Neuronal stem cell (in vitro differentiated cells): ENCODE measurements around the gene RUNX2.
"Not testable (repeated sequence)": the region's sequence is repeated elsewhere in the genome, so short reads cannot be mapped to it uniquely, and the experiment has no call there.

Experiments used
- DNase-seq: peaks from one replicate; pipeline ENCODE4 v3.0.0-alpha.2; 2013; ENCODE audit warnings: low spot score
- H2AFZ ChIP-seq: one replicate; pipeline ENCODE4 v1.6.1; 2013; ENCODE audit warnings: mild to moderate bottlenecking, low read length, inconsistent platforms
- H2AK5ac ChIP-seq: 2 replicates; pipeline ENCODE4 v1.6.1; 2013; ENCODE audit warnings: low read depth, mild to moderate bottlenecking, inconsistent platforms, low read length, moderate library complexity, mixed read lengths
- H2BK120ac ChIP-seq: 2 replicates; pipeline ENCODE4 v1.6.1; 2013; ENCODE audit warnings: low read depth, mild to moderate bottlenecking, inconsistent platforms, low read length, moderate library complexity, mixed read lengths
- H2BK12ac ChIP-seq: one replicate; pipeline ENCODE4 v1.6.1; 2013; ENCODE audit warnings: low read length, inconsistent platforms
- H2BK15ac ChIP-seq: 2 replicates; pipeline ENCODE4 v1.6.1; 2013; ENCODE audit warnings: mild to moderate bottlenecking, low read length, inconsistent platforms, mixed read lengths
- H2BK5ac ChIP-seq: one replicate; pipeline ENCODE4 v1.6.1; 2013; ENCODE audit warnings: inconsistent platforms, mild to moderate bottlenecking, low read length, moderate library complexity
- H3K14ac ChIP-seq: one replicate; pipeline ENCODE4 v1.6.1; 2013; ENCODE audit warnings: low read length, inconsistent platforms
- H3K18ac ChIP-seq: 2 replicates; pipeline ENCODE4 v1.6.1; 2013; ENCODE audit warnings: low read length, inconsistent platforms
- H3K23ac ChIP-seq: 2 replicates; pipeline ENCODE4 v1.6.1; 2013; ENCODE audit warnings: low read depth, mild to moderate bottlenecking, mixed read lengths, low read length, inconsistent platforms; ENCODE audit not compliant: poor library complexity
- H3K27ac ChIP-seq: replicated peaks from 3 replicates; pipeline ENCODE4 v1.5.1; 2013; ENCODE audit warnings: low read length, inconsistent platforms
- H3K27me3 ChIP-seq, 3 experiments: 2 replicates each; pipeline ENCODE4 v1.6.1; 2013; ENCODE audit warnings: low read length in 3 of 3, mild to moderate bottlenecking in 2 of 3, inconsistent platforms in 1 of 3, low read depth in 1 of 3, mixed read lengths in 1 of 3, moderate library complexity in 1 of 3; ENCODE audit not compliant: control insufficient read depth in 3 of 3, insufficient read depth in 3 of 3
- H3K36me3 ChIP-seq, 2 donors: replicated peaks in 1 of 2; 2 replicates each; pipeline ENCODE4 v1.6.1; 2013; ENCODE audit warnings: low read length in 2 of 2; ENCODE audit not compliant: control insufficient read depth in 2 of 2, insufficient read depth in 2 of 2
- H3K4ac ChIP-seq: 2 replicates; pipeline ENCODE4 v1.6.1; 2013; ENCODE audit warnings: inconsistent platforms, mild to moderate bottlenecking, low read length, moderate library complexity
- H3K4me1 ChIP-seq, 2 donors: 1 replicate in 1 of 2; 2 replicates in 1 of 2; pipeline ENCODE4 v1.6.1; 2013; ENCODE audit warnings: low read length in 2 of 2, low read depth in 1 of 2; ENCODE audit not compliant: control insufficient read depth in 2 of 2, insufficient read depth in 1 of 2
- H3K4me2 ChIP-seq: one replicate; pipeline ENCODE4 v1.6.1; 2013; ENCODE audit warnings: mild to moderate bottlenecking, low read length, inconsistent platforms; ENCODE audit not compliant: insufficient read depth, poor library complexity, severe bottlenecking
- H3K4me3 ChIP-seq, 2 donors: 2 replicates each; pipeline ENCODE4 v1.5.1; 2013; ENCODE audit warnings: low read length in 2 of 2, mild to moderate bottlenecking in 2 of 2, inconsistent platforms in 1 of 2, moderate library complexity in 1 of 2
- H3K79me1 ChIP-seq: one replicate; pipeline ENCODE4 v1.6.1; 2013; ENCODE audit warnings: low read depth, mild to moderate bottlenecking, inconsistent platforms, low read length, moderate library complexity
- H3K9ac ChIP-seq: one replicate; pipeline ENCODE4 v1.6.1; 2013; ENCODE audit warnings: mild to moderate bottlenecking, low read depth, low read length, inconsistent platforms; ENCODE audit not compliant: poor library complexity
- H3K9me3 ChIP-seq, 2 donors: replicated peaks in 1 of 2; 2 replicates each; pipeline versions ENCODE3 to v1.6.1; 2013; ENCODE audit warnings: low read length in 2 of 2, mild to moderate bottlenecking in 2 of 2, inconsistent platforms in 1 of 2, low read depth in 1 of 2, mixed read lengths in 1 of 2, moderate library complexity in 1 of 2; ENCODE audit not compliant: control insufficient read depth in 2 of 2, insufficient read depth in 1 of 2
- H4K8ac ChIP-seq: one replicate; pipeline ENCODE4 v1.6.1; 2013; ENCODE audit warnings: low read depth, mild to moderate bottlenecking, inconsistent platforms, low read length, moderate library complexity
- H4K91ac ChIP-seq: one replicate; pipeline ENCODE4 v1.6.1; 2013; ENCODE audit warnings: low read length, low read depth, mild to moderate bottlenecking, inconsistent platforms; ENCODE audit not compliant: poor library complexity
- WGBS, 2 donors: extraction: QIAGEN DNeasy Blood & Tissue Kit; methylation state at CpG; one replicate each; pipeline ENCODE4 v1.1.7; 2013; ENCODE audit warnings: missing lambda C conversion rate in 2 of 2, mixed read lengths in 1 of 2; ENCODE audit not compliant: insufficient read length in 2 of 2, insufficient replicate concordance in 1 of 2; ENCODE audit errors: extremely low coverage in 2 of 2; 5-methylcytosine and 5-hydroxymethylcytosine counted together

RUNX2 gene

GRCh38 chr6:45667300-45667699, 339.2 kb downstream of the RUNX2 start:
- Histone ChIP-seq H2BK120ac (no peak overlapping the region), H3K4me3 (no peak overlapping the region), H2BK15ac (peak overlapping the region; percentile 8), H3K4ac (no peak overlapping the region), H3K27me3 (peaks cover 0 to 22% (median 0%) of the 10 kb centered on the region in 3 experiments), H3K18ac (peak overlapping the region; percentile 91), H3K14ac (no peak overlapping the region), H3K79me1 (no peaks in the 10 kb centered on the region), H3K4me1 (peaks cover 8 to 11% of the 10 kb centered on the region in 2 donors), H3K9me3 (no peaks in the 10 kb centered on the region), H4K8ac (no peak overlapping the region), H3K36me3 (no peaks in the 10 kb centered on the region), H3K9ac (no peak overlapping the region), H3K27ac (no peak overlapping the region), H3K23ac (no peak overlapping the region), H2BK12ac (no peak overlapping the region), H2BK5ac (no peak overlapping the region), H3K4me2 (no peak overlapping the region), H2AK5ac (no peak overlapping the region), H4K91ac (no peak overlapping the region), H2AFZ (no peak overlapping the region)
- no CpG with 5 or more reads among the region's 6 CpGs for WGBS, 2 donors
- DNase-seq, result no peak

DNA sequence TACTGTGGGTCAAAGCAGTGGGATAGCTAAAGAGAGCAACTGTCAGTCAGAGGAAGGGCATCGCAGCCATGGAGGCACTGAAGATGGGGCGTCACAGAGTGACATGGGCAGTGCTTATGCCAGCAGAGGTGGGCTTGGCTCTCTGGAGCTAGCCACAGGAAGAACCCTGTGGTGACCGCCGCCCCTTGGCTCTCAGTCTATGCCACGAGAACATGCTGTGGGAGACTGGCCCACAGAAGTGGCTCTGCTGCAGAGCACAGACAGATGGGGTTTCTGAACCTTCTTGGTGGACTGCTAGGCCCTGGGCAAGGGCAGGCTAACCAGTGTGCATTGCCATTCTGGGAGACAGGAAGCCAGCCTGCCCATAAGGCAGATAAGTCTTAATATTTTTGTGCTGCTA, 339.6 kb downstream of the RUNX2 start:
- no CpG with 5 or more reads among the region's 5 CpGs for WGBS, 2 donors
- no peak overlapping the region for H3K4ac ChIP-seq
- no peak overlapping the region for H2BK5ac ChIP-seq
- H3K4me3 ChIP-seq, result no peak overlapping the region
- H2BK15ac ChIP-seq, result peak overlapping the region; percentile 8
- H3K27ac ChIP-seq, result no peak overlapping the region
- peaks cover 8 to 11% of the 10 kb centered on the region in 2 donors for H3K4me1 ChIP-seq
- no peak overlapping the region for H2AFZ ChIP-seq
- H3K14ac ChIP-seq, result peak overlapping the region; percentile 57
- no peak overlapping the region for H4K8ac ChIP-seq
- no peak overlapping the region for H2BK120ac ChIP-seq
- H3K23ac ChIP-seq, result no peak overlapping the region
- peak overlapping the region; percentile 55 for H3K9ac ChIP-seq
- peak overlapping the region; percentile 76 for H2BK12ac ChIP-seq
- no peaks in the 10 kb centered on the region for H3K9me3 ChIP-seq
- no peaks in the 10 kb centered on the region for H3K79me1 ChIP-seq
- H4K91ac ChIP-seq, result no peak overlapping the region
- peak overlapping the region; percentile 9 for H3K18ac ChIP-seq
- no peak overlapping the region for H2AK5ac ChIP-seq
- no peak for DNase-seq
- peaks cover 0 to 17% (median 0%) of the 10 kb centered on the region in 3 experiments for H3K27me3 ChIP-seq
- H3K4me2 ChIP-seq, result no peak overlapping the region
- H3K36me3 ChIP-seq, result no peaks in the 10 kb centered on the region

GRCh38 chr6:45668705-45669104, 340.6 kb downstream of the RUNX2 start:
- H2BK5ac ChIP-seq, result no peak overlapping the region
- H3K36me3 ChIP-seq, result no peaks in the 10 kb centered on the region
- DNase-seq, result no peak
- H2BK12ac ChIP-seq, result no peak overlapping the region
- H4K8ac ChIP-seq, result no peak overlapping the region
- H2AK5ac ChIP-seq, result no peak overlapping the region
- H3K14ac ChIP-seq, result no peak overlapping the region
- no peaks in the 10 kb centered on the region for H3K9me3 ChIP-seq
- no peak overlapping the region for H3K18ac ChIP-seq
- H2BK120ac ChIP-seq, result no peak overlapping the region
- no peak overlapping the region for H3K4ac ChIP-seq
- H3K4me3 ChIP-seq, result no peak overlapping the region
- peaks cover 8 to 11% of the 10 kb centered on the region in 2 donors for H3K4me1 ChIP-seq
- no peaks in the 10 kb centered on the region for H3K79me1 ChIP-seq
- H2BK15ac ChIP-seq, result no peak overlapping the region
- H3K27ac ChIP-seq, result no peak overlapping the region
- no peak overlapping the region for H3K4me2 ChIP-seq
- peak overlapping the region; percentile 38 for H3K9ac ChIP-seq
- peaks cover 0 to 8% (median 0%) of the 10 kb centered on the region in 3 experiments for H3K27me3 ChIP-seq
- no peak overlapping the region for H2AFZ ChIP-seq
- H4K91ac ChIP-seq, result no peak overlapping the region
- H3K23ac ChIP-seq, result no peak overlapping the region
- no CpG with 5 or more reads among the region's 9 CpGs for WGBS, 2 donors

DNA sequence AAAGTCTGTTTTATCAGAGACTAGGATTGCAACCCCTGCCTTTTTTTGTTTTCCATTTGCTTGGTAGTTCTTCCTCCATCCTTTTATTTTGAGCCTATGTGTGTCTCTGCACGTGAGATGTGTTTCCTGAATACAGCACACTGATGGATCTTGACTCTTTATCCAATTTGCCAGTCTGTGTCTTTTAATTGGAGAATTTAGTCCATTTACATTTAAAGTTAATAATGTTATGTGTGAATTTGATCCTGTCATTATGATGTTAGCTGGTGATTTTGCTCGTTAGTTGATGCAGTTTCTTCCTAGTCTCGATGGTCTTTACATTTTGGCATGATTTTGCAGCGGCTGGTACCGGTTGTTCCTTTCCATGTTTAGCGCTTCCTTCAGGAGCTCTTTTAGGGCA, 345.0 kb downstream of the RUNX2 start:
- not testable (repeated sequence) for H3K4ac ChIP-seq, H3K27ac ChIP-seq, H2BK15ac ChIP-seq, H3K9ac ChIP-seq, H4K91ac ChIP-seq, H3K4me2 ChIP-seq, H2BK5ac ChIP-seq, H3K27me3 ChIP-seq, DNase-seq, H3K4me1 ChIP-seq, H2BK120ac ChIP-seq, H3K23ac ChIP-seq, H2AFZ ChIP-seq, H3K14ac ChIP-seq, H3K4me3 ChIP-seq, H3K18ac ChIP-seq, H3K36me3 ChIP-seq, H3K79me1 ChIP-seq, H3K9me3 ChIP-seq, H2BK12ac ChIP-seq, H4K8ac ChIP-seq, H2AK5ac ChIP-seq
- no CpG with 5 or more reads among the region's 6 CpGs for WGBS, 2 donors
